Peyer's patch (tissue), 4 donors: ENCODE measurements around the gene S100A6. TPM values are rescaled to one million over a fixed set of nuclear protein-coding genes. Genes with fewer than 3 reads are reported as not detected.

Experiments
- DNase-seq, 3 donors: peaks; one replicate each; pipeline ENCODE4 v3.0.0-alpha.2; 2017 to 2019
- H3K27ac ChIP-seq, 4 donors: fragments of 200-600 bp; sonication (generic); one replicate each; pipeline ENCODE4 v1.5.1; 2016 to 2019
- H3K27me3 ChIP-seq, 2 donors: fragments of 200-600 bp; sonication (generic); one replicate each; pipeline ENCODE4 v1.5.1; 2019
- H3K36me3 ChIP-seq, 3 donors: fragments of 200-600 bp; sonication (generic); one replicate each; pipeline ENCODE4 v1.5.1; 2016 to 2019
- H3K4me1 ChIP-seq, 4 donors: fragments of 200-600 bp; sonication (generic); one replicate each; pipeline ENCODE4 v1.5.1; 2016 to 2019
- H3K4me3 ChIP-seq, 4 donors: fragments of 200-600 bp; sonication (generic); 1 replicate in 3 of 4; 2 replicates in 1 of 4; pipeline ENCODE4 v1.5.1; 2016 to 2019; ENCODE audit warnings: mild to moderate bottlenecking in 1 of 4
- H3K9me3 ChIP-seq, 4 donors: fragments of 200-600 bp; sonication (generic); one replicate each; pipeline ENCODE4 v1.5.1; 2016 to 2019; ENCODE audit warnings: mild to moderate bottlenecking in 1 of 4
- POLR2A ChIP-seq, 2 donors: fragments of 450-650 bp; IDR thresholded peaks; one replicate each; pipeline ENCODE4 v1.5.1; 2017; ENCODE audit warnings: antibody characterized with exemption in 2 of 2, mild to moderate bottlenecking in 2 of 2, moderate library complexity in 2 of 2
- total RNA-seq, 4 donors: library from RNA; depleted of rRNA; stranded (reverse); fragments of >200 nt; gene quantifications; one replicate each; pipeline ENCODE4 v1.1.0, GENCODE V29; 2016
- TF ChIP-seq, protein P1 (sequence below), 6 experiments: fragments of 450-650 bp in 4 of 6; fragments of 200-600 bp in 2 of 6; sonication (generic) in 1 of 6; IDR thresholded peaks; one replicate each; pipeline ENCODE4 v1.5.1; 2017 to 2019; ENCODE audit warnings: antibody characterized with exemption in 6 of 6, mild to moderate bottlenecking in 3 of 6, moderate library complexity in 1 of 6

Gene S100A6
- total RNA-seq, 4 donors from 2014 or later, result 321 to 366 (median 334) TPM

DNA sequence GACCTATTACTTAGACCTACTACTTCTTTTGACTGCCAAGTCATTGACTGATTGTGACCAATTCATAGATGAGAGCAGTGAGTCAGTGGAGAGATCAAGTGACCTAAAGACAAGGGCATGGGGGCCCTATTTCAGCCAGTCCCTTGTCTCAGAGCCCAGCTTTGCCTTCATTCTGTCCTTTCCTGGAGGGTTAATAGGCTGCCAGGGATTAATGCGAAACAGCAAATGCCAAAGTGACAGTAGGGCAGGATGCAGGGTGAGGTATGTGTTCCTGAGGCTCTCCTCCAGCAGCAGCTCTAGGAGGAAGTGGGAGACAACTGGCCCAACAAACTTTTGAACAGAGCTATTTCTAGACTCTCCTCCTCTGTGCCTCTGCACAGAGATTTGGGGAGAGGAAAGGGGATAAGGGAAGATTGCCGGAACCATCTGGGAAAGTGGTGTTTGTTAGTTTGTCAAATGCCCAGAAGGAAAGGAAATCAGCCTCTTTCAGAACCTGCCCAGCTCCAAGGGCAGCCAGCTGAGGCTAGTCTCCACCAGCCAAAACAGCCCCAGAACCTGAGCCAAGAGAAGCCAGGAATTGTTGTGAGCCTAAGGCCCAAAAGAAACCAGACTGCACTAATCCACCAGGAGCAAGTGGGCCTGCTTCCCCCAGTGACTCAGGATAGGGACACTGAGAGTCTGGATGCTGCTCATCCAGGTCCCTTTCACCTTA lies 18.2 kb upstream of the S100A6 start:
- Histone ChIP-seq H3K4me1 (peaks cover 0 to 11% (median 3%) of the 10 kb centered on the region in 4 donors), H3K36me3 (no peaks in the 10 kb centered on the region), H3K9me3 (no peaks in the 10 kb centered on the region), H3K27me3 (no peaks in the 10 kb centered on the region), H3K4me3 (no peak overlapping the region), H3K27ac (peak overlapping the region in 1 of 4 donors; percentile 31)
- TF ChIP-seq POLR2A (IDR thresholded peaks at IDR 0.05), result no peak
- TF ChIP-seq, protein P1, sequence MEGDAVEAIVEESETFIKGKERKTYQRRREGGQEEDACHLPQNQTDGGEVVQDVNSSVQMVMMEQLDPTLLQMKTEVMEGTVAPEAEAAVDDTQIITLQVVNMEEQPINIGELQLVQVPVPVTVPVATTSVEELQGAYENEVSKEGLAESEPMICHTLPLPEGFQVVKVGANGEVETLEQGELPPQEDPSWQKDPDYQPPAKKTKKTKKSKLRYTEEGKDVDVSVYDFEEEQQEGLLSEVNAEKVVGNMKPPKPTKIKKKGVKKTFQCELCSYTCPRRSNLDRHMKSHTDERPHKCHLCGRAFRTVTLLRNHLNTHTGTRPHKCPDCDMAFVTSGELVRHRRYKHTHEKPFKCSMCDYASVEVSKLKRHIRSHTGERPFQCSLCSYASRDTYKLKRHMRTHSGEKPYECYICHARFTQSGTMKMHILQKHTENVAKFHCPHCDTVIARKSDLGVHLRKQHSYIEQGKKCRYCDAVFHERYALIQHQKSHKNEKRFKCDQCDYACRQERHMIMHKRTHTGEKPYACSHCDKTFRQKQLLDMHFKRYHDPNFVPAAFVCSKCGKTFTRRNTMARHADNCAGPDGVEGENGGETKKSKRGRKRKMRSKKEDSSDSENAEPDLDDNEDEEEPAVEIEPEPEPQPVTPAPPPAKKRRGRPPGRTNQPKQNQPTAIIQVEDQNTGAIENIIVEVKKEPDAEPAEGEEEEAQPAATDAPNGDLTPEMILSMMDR (IDR thresholded peaks at IDR 0.05), result no peak
- DNase-seq, result peak in 1 of 3 donors; percentile 14

- no peaks in the 10 kb centered on the region for H3K9me3 ChIP-seq
- H3K4me3 ChIP-seq, result no peak overlapping the region
- DNase-seq, result peak in 1 of 3 donors; percentile 37
- no peaks in the 10 kb centered on the region for H3K36me3 ChIP-seq
- peaks cover 0 to 19% (median 4%) of the 10 kb centered on the region in 4 donors for H3K4me1 ChIP-seq
- no peaks in the 10 kb centered on the region for H3K27me3 ChIP-seq
- TF ChIP-seq, protein P1 (IDR thresholded peaks at IDR 0.05), result no peak
- no peak for TF ChIP-seq POLR2A (IDR thresholded peaks at IDR 0.05)
- H3K27ac ChIP-seq, result no peak overlapping the region
Measured at GRCh38 chr1:153553096-153553495, 17.3 kb upstream of the S100A6 start.

GRCh38 chr1:153552335-153552734 lies 16.5 kb upstream of the S100A6 start:
- peak in 1 of 3 donors; percentile 37 for DNase-seq
- no peak overlapping the region for H3K4me3 ChIP-seq
- peaks cover 0 to 19% (median 4%) of the 10 kb centered on the region in 4 donors for H3K4me1 ChIP-seq
- no peaks in the 10 kb centered on the region for H3K27me3 ChIP-seq
- H3K9me3 ChIP-seq, result no peaks in the 10 kb centered on the region
- TF ChIP-seq, protein P1 (IDR thresholded peaks at IDR 0.05), result no peak
- TF ChIP-seq POLR2A (IDR thresholded peaks at IDR 0.05), result no peak
- no peaks in the 10 kb centered on the region for H3K36me3 ChIP-seq
- H3K27ac ChIP-seq, result no peak overlapping the region

DNA sequence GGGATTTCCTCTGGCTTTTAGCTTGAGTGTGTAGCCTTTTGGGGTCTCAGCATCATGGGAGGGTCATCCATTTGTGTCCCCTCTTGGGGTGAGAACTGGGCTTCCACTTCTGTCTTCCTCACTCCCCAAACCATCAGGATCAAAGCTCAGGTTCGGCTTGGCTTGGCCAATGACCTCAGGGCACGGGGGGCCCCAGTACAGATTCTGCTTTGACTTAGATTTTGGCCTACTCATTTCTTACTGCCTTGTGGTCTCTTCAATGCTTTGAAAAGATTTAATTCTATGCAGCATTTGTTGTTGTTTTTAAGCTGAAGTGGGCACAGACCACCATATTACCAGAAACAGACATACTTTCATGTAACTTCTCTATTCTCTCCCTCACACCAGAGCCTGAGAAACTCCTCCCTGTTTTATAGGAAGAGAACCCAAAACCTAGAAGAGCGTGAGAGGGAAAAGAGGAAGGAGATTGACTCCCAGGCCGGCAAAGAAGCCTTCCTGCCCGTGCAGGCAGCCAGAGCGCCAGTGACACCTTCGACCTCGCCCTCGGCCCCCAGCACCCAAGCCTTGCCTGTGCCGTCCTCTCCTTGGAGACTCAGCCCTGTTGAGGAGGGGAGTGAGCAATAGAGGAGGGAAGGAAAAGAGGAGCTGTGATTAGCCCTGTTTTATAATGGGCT lies 15.2 kb upstream of the S100A6 start:
- H3K4me3 ChIP-seq, result no peak overlapping the region
- no peaks in the 10 kb centered on the region for H3K27me3 ChIP-seq
- H3K36me3 ChIP-seq, result no peaks in the 10 kb centered on the region
- DNase-seq, result peak in 1 of 3 donors; percentile 34
- no peak overlapping the region for H3K27ac ChIP-seq
- H3K9me3 ChIP-seq, result no peaks in the 10 kb centered on the region
- TF ChIP-seq, protein P1 (IDR thresholded peaks at IDR 0.05), result no peak
- TF ChIP-seq POLR2A (IDR thresholded peaks at IDR 0.05), result no peak
- peaks cover under 1 to 25% (median 8%) of the 10 kb centered on the region in 4 donors for H3K4me1 ChIP-seq

GRCh38 chr1:153550398-153550758 lies 14.6 kb upstream of the S100A6 start:
- H3K27me3 ChIP-seq, result no peaks in the 10 kb centered on the region
- H3K36me3 ChIP-seq, result no peaks in the 10 kb centered on the region
- no peak overlapping the region for H3K27ac ChIP-seq
- no peaks in the 10 kb centered on the region for H3K9me3 ChIP-seq
- DNase-seq, result peak in 1 of 3 donors; percentile 10
- peaks cover 4 to 31% (median 12%) of the 10 kb centered on the region in 4 donors for H3K4me1 ChIP-seq
- H3K4me3 ChIP-seq, result no peak overlapping the region
- TF ChIP-seq, protein P1 (IDR thresholded peaks at IDR 0.05), result no peak
- no peak for TF ChIP-seq POLR2A (IDR thresholded peaks at IDR 0.05)
